Lower lobe of right lung (tissue), 2 donors: ENCODE results near the gene ANKRD44. TPM values are rescaled to one million over a fixed set of nuclear protein-coding genes. Genes with fewer than 3 reads are reported as not detected.

Experiments used
- ATAC-seq, 2 donors: fragments of 200-7000 bp; cut with Tn5 transposase; one replicate each; pipeline ENCODE4 v1.9.1; 2020 to 2022; ENCODE audit warnings: mild to moderate bottlenecking in 2 of 2, moderate library complexity in 2 of 2
- DNase-seq: peaks from one replicate; pipeline ENCODE4 v3.0.0-alpha.2; 2020
- H3K27ac ChIP-seq: fragments of 200-600 bp; one replicate; pipeline ENCODE4 v1.8.0; 2022
- H3K27me3 ChIP-seq: fragments of 200-600 bp; one replicate; pipeline ENCODE4 v1.8.0; 2022; ENCODE audit warnings: low read depth
- H3K36me3 ChIP-seq: fragments of 200-600 bp; one replicate; pipeline ENCODE4 v1.8.0; 2022; ENCODE audit warnings: mild to moderate bottlenecking
- H3K4me1 ChIP-seq: fragments of 200-600 bp; one replicate; pipeline ENCODE4 v1.8.0; 2022
- H3K4me3 ChIP-seq: fragments of 200-600 bp; one replicate; pipeline ENCODE4 v1.8.0; 2022; ENCODE audit warnings: mild to moderate bottlenecking
- H3K9me3 ChIP-seq: fragments of 200-600 bp; one replicate; pipeline ENCODE4 v1.8.0; 2022
- intact Hi-C: fragments of 100-400 bp; cut with DNase I; formaldehyde crosslinking; loops from one replicate; pipeline ENCODE4 v1.11.0; 2022
- total RNA-seq: library from RNA; stranded (reverse); fragmentation: NEBNext Ultra II Directional; extraction: Animal tissue kit (Norgen Biotek cat#: 25700); gene quantifications from one replicate; pipeline ENCODE4 v1.2.1, GENCODE V29; 2021
- TF ChIP-seq, protein P1 (sequence below): fragments of 200-600 bp; IDR thresholded peaks from one replicate; pipeline ENCODE4 v1.8.0; 2022; ENCODE audit warnings: antibody characterized with exemption, mild to moderate bottlenecking
- donor health status: DM: no; HTN: yes; CAD: no; lungs with severe emphysema.

ANKRD44 gene
- total RNA-seq, 1 donor from 2014 or later: 58.7 TPM

DNA sequence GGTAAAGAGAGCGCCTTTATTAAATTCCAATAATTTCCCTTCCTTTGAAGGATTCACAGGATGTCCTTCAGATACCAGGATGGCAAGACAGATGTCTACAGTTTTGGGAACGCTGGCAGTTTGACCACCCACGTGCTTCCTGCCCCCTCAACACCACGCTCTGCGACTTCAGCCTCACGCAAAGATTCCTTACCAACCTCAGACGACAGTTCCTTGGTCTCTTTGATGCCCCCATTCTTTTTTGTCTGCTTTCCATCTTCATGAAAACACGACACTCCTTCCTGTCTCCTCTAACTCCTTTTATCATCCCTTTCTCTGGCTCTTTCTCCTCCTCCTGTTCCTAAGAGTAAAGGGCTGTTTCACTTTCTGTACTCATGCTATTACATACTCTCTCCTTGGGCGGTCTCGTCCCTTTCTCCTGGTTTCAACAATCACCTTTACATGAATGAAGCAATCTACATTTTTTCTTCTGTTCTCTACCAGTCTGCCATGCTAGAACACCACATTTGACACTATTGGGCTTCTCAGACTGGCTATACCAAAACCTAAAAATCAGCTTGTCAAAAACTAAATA is 194.2 kb downstream of the ANKRD44 start:
- intact Hi-C loops: loop anchor here (10.0 kb wide), 1 partner anchor 268 kb away; no protein-coding TSS in a partner anchor
- ATAC-seq: no peak

DNA sequence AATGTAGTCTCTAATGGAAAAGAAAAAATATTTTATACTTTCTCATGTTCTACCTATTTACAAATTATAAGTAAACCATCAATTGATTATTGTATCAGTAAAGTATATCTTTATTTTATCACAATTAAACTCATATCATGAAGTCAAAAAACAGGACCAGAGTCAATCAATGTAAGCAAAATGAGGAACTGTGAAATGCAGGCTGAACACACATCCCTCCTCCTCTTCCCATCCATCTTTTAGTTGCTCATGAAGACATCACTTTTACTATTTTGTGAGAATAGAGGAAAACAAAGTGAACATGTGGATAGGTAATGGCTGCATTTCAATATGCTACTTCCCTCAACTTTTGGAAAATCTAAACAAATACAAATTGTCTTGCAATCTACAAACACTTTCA is 195.3 kb downstream of the ANKRD44 start:
- H3K27ac ChIP-seq: no peak overlapping the region
- H3K4me1 ChIP-seq: no peaks in the 10 kb centered on the region
- H3K4me3 ChIP-seq: no peak overlapping the region
- TF ChIP-seq, protein P1, sequence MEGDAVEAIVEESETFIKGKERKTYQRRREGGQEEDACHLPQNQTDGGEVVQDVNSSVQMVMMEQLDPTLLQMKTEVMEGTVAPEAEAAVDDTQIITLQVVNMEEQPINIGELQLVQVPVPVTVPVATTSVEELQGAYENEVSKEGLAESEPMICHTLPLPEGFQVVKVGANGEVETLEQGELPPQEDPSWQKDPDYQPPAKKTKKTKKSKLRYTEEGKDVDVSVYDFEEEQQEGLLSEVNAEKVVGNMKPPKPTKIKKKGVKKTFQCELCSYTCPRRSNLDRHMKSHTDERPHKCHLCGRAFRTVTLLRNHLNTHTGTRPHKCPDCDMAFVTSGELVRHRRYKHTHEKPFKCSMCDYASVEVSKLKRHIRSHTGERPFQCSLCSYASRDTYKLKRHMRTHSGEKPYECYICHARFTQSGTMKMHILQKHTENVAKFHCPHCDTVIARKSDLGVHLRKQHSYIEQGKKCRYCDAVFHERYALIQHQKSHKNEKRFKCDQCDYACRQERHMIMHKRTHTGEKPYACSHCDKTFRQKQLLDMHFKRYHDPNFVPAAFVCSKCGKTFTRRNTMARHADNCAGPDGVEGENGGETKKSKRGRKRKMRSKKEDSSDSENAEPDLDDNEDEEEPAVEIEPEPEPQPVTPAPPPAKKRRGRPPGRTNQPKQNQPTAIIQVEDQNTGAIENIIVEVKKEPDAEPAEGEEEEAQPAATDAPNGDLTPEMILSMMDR: no peak
- H3K27me3 ChIP-seq: no peaks in the 10 kb centered on the region
- intact Hi-C loops: loop anchor here (10.0 kb wide), 1 partner anchor 269 kb away; no protein-coding TSS in a partner anchor
- DNase-seq (no peak), ATAC-seq (no peak)
- peaks cover 16% of the 10 kb centered on the region for H3K36me3 ChIP-seq
- H3K9me3 ChIP-seq: no peaks in the 10 kb centered on the region

More for the DNA sequence above, 194.2 kb downstream of the ANKRD44 start:
- no peak overlapping the region for H3K4me3 ChIP-seq
- H3K4me1 ChIP-seq: no peaks in the 10 kb centered on the region
- H3K27me3 ChIP-seq: no peaks in the 10 kb centered on the region
- TF ChIP-seq, protein P1: no peak
- no peaks in the 10 kb centered on the region for H3K9me3 ChIP-seq
- no peak for DNase-seq
- H3K27ac ChIP-seq: no peak overlapping the region
- H3K36me3 ChIP-seq: peaks cover 24% of the 10 kb centered on the region

DNA sequence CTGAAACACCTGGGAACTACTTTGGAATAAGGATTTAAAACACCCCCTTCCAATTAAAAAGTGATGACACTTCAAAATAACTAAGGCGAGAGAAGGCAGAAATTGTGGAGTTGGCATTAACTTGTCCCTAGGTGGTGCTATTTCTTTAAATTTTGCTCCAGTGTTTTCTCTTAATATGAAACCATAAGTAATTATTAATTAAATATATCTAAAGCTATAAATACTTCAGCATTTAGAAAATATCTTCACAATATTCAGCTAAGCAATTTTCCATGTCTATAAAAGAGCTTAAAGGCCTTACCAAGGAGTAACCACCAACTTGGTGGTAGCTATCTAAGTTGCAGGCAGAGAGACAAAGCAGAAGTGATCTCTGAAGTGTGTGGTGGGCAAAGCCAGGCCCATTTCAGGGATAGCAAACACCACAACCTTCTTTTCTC is 197.3 kb downstream of the ANKRD44 start:
- H3K36me3 ChIP-seq: peaks cover 15% of the 10 kb centered on the region
- no peak overlapping the region for H3K4me3 ChIP-seq
- intact Hi-C loops: loop anchor here (10.0 kb wide), 1 partner anchor 272 kb away; no protein-coding TSS in a partner anchor
- peak; percentile 34 to 52 for ATAC-seq
- TF ChIP-seq, protein P1: peak; percentile 69
- no peak overlapping the region for H3K27ac ChIP-seq
- peaks cover 3% of the 10 kb centered on the region for H3K4me1 ChIP-seq
- H3K27me3 ChIP-seq: no peaks in the 10 kb centered on the region
- no peak for DNase-seq
- H3K9me3 ChIP-seq: no peaks in the 10 kb centered on the region

DNA sequence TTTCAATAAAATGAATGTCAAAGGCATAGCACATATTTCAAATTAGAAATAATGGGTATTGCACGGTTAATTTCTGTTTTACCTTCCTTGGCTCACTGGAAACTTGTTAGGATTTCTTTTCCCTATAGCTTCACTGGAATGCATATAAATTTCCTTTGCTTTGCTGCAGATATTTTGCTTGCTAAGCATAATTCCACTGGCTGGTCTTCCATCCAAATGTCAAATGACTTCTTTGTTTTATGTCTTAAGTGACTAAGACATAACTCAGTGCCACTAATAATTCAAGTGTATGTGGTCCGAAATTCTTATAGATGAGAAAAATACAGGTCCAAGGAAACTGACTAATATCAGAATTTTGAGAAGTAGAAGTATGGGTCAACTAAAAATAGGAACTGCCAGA is 201.3 kb downstream of the ANKRD44 start:
- ATAC-seq: no peak
- DNase-seq: no peak
- no peak overlapping the region for H3K4me3 ChIP-seq
- peaks cover 21% of the 10 kb centered on the region for H3K36me3 ChIP-seq
- H3K27ac ChIP-seq: no peak overlapping the region
- H3K9me3 ChIP-seq: no peaks in the 10 kb centered on the region
- TF ChIP-seq, protein P1: no peak
- no peaks in the 10 kb centered on the region for H3K27me3 ChIP-seq
- intact Hi-C loops: no loop called here
- peaks cover 18% of the 10 kb centered on the region for H3K4me1 ChIP-seq

DNA sequence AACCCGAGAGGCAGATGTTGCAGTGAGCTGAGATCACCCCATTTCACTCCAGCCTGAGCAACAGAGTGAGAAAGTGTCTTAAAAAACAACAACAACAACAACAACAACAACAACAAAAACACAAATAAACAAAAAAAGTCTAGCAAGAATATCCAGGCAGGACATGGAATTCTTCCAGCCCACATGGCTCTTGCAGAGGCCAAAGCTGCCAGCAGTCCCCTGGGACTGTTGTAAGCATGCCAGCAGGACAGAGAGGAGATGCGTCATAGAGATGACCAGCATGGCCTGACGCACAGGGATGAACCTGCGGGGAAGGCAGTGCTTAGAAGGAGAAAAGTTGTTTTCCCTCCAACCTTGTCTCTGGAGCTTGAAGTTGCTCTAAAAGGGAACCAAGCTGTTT is 201.8 kb downstream of the ANKRD44 start:
- intact Hi-C loops: no loop called here
- peaks cover 18% of the 10 kb centered on the region for H3K4me1 ChIP-seq
- TF ChIP-seq, protein P1: no peak
- H3K36me3 ChIP-seq: peaks cover 21% of the 10 kb centered on the region
- H3K27ac ChIP-seq: peak overlapping the region; percentile 80
- no peaks in the 10 kb centered on the region for H3K9me3 ChIP-seq
- DNase-seq (no peak), ATAC-seq (peak; percentile 57 to 62)
- H3K4me3 ChIP-seq: no peak overlapping the region
- H3K27me3 ChIP-seq: no peaks in the 10 kb centered on the region
